Eye (tissue), 1 donor: Measurements from ENCODE around the gene TCF25.
A peak's percentile ranks its signal among the peaks of the same experiment; 100 is the strongest.
"Not testable (repeated sequence)": the region's sequence is repeated elsewhere in the genome, so short reads cannot be mapped to it uniquely, and the experiment has no call there.

Experiments
- DNase-seq: peaks from one replicate; pipeline ENCODE4 v3.0.0-alpha.2; 2015

The TCF25 gene

DNA sequence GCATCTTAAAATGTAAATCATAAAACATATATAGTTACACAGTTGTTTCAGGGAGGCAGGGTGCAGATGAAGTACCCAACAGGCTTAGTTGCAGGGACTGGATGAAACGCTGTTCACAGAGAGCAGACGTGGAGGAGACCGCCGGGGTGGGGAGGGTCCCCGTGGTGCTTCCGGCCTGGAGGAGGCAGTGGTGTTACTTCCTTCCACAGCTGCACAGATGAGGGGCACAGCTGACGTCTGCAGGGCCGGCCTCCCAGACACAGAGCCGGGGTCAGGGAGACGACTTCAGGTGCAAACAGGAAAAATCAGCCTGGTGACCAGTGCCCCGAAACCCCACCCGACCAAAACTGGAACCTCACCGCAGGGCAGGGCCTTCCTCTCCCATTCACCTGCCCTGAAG, 28.0 kb upstream of the TCF25 start:
- no peak for DNase-seq

DNA sequence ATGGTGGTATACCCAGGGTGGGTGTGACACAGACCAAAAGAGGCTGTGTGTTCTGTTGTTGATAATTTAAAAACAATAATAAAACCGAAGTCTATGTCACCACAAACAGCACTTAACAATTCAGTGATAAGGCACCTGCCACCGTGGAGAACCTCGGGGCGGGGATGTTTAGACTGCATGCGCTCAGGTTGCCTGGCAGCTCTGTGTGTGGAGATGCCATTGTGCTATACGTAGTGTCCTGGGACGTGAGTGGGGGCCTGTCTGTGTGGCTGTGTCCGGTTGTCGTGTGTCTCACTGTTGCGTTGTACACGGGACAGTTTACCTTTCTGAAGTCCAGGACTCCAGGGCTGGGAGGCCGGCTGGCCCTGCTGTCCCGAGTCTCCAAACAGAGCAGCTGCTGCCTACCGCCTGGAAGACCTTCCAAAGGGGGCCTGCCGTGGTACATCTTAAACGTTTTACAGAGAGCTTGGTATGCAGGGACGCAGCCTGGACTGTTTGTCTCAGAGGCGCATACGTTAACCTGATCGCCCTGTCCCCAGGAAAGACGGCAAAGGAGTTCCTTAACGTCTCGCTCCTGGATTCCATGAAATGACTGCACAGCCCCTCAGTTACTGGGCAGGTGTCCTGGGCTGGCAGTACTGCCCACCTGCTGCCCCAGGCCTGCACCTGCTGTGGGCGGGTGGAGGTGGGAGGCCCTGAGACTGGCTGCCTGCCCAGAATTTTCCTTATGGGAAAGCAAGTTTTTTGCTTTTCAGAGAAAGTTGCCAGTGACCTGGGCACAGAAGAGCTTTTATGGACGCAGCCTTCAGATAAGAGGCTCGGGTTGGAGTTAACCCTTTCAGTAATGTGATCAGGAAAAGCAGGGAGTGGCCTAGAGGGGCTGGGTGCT, 26.1 kb upstream of the TCF25 start:
- no peak for DNase-seq

DNA sequence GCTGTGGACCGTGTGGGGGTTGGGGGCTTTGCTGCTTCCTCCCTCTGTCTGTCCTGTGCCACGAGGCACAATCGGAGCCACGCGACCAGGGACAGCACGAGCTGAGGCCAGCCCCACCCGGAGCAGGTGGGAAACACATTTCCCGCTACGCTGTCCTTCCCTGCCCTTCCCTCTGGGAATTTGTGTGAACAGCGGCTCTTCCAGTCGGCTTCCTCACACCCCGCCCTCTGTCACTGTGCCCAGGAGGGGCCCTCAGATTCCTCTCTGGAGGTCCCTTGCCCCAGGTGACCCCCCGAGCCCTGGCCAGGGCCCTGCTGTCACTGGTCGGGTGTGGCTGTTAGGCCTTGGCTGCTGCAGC, 25.5 kb upstream of the TCF25 start:
- DNase-seq, result no peak

DNA sequence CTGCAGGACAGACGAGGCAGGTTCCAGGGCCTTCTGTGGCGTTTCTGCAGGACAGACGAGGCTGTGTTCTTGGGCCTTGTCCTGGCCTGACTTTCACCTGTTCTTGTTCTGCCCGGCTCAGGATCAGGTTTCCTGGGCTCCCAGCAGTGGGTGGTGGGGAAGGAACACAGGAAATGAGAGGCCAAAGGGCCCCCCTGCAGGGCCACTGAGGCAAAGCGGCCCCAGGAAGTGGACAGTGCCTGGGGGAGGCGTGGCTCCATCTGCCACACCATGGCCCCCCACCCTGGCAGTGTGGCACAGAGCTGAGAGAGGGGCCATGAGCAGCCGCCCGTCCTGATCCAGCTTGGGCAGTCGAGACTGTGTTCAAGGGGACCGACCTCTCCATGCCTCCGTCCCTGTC, 24.4 kb upstream of the TCF25 start:
- no peak for DNase-seq

DNA sequence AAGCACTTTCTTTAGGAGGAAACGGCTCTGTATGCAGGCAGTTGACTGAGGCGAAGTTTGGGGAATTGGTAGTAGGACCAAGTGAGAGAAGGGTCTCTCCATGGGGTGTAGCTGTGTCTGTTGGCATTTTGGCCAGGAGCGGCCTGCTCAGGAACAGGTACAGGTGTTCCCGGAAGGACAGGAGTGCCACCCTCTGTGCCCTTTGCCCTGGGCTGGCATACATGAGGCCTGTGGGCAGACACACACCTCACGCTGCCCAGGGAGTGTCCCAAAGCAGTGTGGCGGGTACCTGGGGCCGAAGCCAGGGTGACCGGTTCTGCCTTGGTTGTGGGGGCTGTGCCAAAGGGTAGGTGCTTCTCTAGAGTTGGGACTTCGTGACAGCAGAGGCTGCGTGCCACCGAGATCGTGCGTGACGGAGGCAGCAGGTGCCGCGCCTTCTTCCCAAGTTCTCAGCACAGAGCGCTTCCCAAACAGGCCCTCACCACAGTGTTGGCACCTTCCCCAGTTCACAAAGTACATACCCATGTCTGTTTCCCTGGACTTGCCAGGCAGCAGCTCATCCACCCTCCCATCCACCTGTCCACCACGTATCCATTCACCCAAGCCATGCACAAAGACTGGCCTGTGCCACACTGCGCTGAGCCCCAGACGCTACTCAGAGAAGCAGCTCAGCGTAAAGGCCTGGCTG, 19.9 kb upstream of the TCF25 start:
- DNase-seq, result no peak

DNA sequence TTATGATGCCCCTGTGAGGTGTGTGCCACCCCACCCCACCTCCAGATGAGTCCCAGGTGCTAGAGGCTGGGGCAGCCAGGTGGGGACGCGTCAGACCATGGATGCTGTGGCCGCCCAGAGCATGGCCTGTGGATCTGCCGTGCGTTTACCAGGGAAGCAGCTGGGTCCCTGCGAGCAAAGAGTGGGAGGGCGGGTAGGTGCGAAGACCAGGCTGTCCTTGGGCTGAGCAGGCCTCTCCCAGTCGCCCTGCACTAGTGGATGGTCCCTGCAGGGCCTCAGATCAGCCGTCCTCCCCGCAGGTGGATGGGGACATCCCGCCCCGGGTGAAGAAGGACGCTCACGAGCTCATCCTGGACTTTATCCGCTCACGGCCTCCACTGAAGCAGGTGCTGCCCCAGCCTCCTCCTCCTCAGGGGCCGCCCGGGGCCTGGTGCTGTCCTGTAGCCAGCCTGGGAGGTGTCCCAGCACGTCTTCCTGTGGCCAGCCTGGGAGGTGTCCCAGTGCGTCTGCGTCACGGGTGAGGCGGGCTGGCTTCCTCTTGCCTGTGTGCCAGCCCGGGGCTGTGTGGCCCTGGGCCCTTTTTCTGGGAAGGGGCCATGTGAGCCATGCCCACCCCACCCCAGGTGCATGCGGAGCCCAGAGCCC, 18.0 kb upstream of the TCF25 start:
- DNase-seq, result no peak

DNA sequence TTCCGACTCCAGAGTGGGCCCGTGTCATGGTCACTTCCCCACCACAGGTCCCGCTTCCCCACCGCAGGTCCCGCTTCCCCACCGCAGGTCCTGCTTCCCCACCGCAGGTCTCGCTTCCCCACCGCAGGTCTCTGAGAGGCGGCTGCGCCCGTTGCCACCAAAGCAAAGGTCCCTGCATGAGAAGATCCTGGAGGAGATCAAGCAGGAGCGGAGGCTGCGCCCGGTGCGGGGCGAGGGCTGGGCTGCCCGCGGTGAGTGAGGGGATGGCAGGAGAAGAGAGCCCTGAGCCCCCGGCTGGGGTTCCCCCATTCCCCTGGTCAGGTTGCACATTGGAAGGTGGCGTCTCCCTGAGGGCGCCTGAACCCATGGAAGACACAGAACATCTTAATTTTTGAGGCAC, 17.4 kb upstream of the TCF25 start:
- no peak for DNase-seq

DNA sequence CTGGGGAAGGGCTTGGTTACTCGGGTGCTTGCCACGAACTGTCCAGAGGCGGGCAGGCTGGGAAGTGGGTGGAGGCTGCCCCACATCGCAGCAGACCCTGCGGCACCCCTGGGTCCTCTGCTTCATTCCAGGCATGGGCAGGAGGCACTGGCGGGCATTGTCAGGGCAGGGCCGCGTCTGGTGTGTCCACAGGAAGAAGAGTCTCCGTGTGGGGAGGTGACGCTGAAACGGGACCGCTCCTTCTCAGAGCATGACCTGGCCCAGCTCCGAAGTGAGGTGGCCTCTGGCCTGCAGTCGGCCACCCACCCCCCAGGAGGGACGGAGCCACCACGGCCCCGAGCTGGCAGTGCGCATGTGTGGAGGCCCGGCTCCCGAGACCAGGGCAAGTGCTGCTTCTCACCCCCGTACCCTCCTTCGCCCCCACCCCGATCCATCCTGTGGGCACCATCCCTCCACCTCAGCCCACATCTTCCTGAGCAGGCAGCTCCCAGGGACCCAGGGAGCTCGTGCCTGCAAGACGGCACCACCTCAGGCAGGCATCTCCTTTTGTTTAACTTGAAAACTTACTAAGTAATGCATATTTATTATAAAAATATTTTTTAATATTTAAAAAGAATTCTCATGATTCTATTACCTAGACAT, 14.3 kb upstream of the TCF25 start:
- no peak for DNase-seq

DNA sequence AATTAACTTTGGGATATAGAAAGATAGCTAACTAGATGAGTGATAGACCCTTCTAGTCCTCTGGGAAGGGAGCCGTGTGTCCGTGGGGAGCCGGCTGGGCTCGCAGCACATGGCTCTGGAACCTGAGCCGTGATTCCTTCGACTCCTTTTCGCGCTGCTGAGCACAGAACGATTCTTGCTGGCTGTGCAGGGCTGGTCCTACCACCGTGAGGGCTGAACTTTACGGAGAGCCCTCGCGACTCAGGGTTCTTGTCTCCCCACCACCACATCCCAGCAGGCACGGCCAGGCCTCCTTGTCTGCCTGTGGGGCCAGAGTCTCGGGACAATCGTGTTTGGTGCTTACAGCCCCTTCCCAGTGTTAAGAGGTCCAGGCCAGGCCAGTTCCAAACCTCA, 13.8 kb upstream of the TCF25 start:
- DNase-seq, result no peak

DNA sequence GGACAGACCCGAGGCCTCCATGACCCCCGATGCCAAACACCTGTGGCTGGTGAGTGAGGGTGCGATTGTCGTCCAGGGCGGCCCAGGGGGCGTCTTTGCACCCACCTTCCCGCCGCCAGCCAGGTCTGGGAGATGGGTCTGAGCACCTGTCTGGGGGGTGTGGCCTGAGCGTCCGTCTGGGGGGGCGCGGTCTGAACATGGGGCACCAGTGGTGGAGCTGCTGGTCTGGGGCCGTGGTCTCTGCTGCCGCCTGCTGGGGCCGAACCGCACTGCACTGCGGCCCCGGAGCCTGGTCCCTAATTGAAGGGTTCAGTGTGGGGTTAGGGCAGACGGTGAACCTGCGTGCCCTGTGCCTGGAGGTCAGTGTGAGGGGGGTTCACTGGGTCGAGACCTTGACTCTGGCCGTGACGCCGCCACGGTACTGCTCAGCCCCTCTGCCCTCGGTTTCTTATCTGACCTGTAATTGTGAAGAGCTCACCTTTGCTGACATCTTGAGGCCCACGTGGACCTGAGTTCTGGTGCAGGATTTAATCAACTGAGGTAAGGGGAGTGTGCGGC, 12.6 kb upstream of the TCF25 start:
- DNase-seq, result peak; percentile 63

DNA sequence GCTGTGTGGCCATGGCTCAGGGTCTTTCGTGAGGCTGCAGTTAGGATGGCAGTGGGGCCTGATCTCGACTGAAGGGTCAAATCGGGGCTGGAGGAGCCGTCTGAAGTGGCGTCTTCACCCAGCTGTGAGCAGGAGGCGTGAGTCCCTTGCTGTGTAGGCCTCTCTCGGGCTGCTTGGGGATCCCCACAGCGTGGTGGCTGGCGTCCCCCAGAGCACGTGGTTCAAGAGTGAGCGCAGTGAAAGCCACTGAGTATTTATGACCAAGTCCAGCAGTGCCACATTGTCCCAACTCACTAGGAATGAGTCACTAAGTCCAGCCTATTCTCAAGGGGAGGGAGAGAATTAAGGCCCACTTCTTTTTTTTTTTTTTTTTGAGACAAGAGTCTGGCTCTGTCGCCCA, 11.7 kb upstream of the TCF25 start:
- no peak for DNase-seq

DNA sequence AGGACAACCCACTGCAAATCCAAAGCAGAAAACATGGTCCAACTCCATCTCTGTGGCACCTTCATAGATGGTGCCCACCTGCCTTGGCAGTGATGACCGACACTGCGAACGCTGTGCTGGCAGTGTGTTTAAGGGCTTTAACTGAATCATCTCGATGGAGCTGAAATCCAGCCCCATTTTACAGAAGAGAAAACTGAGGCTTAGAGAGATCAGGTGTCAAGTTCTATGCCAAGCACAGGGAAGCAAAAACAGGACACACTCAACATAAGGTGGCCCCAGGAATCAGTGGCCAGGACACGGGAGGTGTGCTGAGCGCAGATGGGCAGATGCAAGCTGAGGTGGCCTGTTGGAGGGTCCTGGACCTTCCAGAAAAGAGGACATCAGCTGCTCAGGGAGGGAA, 10.7 kb upstream of the TCF25 start:
- DNase-seq, result no peak

DNA sequence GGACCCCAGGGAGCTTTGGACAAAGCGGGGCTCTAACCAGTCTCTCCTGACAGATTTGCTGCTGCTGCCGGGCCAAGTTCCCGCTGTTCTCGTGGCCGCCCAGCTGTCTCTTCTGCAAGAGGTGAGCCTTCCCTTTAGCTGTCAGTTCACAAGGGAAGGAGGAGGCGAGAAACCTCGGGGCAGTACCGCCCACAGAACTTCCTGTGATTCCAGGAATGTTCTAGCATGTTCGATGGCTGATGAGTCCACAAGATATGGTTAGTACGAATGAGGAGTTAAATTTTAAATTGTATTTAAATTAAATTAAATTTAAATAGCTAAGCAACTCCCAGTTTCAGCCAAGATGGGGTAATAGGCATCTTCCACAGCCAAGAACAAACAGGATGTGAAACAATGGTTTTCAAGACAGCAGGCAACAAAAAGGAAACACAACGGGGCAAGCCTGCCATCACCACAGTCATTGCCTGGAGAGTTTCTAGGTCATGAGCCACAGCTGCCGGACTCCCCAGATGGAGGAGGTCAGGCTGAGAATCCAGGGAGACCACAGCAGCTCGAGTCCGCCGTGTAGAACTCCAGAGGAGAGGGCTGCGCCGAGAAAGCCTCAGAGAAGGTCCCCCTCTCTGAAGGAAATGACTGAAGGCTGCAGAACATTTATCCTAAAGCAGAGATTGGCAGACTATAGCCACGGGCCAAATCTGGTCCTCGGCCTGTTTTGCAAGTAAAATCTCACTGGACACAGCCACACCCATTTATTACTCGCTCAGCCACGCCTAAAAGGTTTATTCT, 9.5 kb upstream of the TCF25 start:
- DNase-seq, result peak; percentile 33

DNA sequence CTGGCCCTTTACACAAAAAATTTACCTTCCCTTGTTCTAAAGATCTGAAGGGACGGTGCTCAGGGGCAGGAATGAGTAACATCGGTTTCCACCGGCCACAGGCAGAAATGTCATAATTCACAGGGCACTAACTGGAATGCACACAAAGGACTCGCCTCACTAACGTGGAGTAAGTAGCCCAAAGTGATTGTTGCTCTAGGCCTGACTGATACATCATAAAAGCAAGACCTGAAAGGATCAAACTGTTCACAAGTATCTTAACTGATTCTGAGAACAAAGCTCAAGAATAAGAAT, 8.9 kb upstream of the TCF25 start:
- DNase-seq, result no peak

DNA sequence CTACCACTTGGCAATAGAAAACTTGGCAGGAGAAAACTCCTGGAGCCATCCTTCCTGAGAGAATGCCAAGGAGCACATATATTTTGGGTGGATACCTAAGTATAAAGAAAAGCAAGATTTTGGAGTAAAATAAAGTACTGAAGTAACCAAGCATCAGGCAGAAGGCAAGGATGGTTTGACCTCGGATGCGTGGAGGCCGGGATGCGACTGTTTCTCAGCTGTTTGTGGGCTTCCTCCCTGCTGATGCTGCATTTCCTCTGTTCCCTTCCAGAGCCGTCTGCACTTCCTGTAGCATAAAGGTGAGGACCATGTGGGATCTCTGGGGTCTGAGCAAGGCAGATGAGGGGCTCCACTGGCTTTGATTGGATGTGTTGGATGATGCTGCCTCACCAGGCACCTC, 5.5 kb upstream of the TCF25 start:
- no peak for DNase-seq

DNA sequence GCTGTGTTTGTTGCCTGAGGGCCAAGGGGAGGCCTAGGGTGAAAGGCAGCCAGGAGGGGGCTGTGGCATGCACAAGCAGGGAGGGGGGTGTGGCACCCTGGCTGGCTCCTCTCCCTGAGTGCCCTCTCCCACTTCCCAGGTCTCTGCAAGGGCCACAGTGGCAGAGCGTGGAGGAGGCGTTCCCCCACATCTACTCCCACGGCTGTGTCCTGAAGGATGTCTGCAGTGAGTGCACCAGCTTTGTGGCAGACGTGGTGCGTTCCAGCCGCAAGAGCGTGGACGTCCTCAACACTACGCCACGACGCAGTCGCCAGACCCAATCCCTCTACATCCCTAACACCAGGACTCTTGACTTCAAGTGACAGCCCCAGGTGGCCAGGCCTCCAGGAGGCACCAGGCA, 3.5 kb upstream of the TCF25 start:
- no peak for DNase-seq

DNA sequence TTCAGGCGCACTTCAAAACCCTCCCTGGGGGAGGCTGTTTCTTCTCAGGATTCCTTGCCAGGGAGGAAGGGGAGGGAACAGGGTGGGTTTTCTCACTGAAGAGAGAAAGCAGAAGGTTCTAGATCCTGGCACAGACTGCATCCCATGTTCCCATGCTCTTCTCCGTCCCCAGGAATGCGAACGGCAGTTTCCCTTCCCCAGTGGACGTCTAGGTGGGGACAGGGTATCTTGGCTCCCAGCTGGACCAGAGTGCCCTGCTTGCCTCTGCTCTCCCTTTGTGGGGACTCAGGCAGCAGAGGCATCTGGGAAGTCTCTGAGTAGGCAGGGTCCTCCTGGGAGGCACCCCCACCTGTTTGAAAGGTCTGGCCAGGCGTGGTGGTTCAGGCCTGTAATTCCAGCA, 3.0 kb upstream of the TCF25 start:
- DNase-seq, result no peak

DNA sequence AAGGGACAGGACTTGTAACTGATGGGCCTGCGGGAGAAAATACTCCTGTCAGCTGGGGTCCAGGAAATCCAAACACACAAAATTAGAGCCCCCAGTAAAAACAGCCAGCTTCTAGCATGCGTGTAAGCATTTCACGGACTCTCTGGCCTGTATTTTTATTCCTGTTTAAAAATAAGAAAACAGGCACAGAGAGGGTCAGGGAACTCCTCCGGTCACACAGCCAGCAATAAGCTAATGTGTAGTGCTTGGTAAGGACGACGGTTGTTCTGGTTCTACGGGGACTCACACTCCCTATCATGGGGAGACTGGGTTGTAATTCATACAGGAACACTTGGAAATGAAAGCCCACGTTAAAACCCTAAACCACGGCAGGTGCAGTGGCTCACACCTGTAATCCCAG, 1.5 kb upstream of the TCF25 start:
- DNase-seq, result no peak

DNA sequence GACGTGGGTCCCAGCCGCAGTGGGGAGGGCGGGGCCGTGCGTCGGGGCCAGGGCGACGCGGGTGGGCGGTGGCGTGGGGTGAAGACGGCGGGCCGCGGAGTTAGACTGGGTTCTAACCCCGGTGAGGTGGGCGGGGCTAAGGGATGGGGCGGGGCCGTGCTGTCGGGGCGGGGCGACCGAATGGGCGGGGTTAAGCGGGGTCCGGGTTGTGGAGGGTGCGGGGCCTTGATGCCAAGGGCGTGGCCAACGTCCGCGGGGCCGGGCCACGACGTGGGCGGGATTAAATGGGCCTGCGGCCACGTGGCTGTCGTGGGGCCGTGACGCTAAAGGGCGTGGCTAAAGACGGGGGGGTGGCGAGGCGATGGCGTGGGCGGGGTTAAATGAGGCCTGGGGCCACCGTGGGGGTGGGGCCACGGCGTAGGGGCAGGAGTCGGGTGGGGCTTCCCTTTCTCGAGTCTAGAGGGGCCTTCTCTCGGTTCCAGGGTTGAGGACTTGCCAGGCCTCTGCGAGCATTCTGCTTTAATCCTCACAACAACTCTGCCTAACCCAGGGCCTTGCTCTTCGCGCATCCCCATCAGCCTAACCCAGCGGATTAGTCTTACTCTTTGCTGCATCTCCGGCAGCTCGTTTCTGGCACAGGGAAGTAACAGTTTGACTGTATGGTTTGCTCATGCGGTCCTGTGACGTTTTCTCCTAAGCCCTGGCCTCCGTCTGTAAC, 739 bp downstream of the TCF25 start:
- DNase-seq, result peak; percentile 98

DNA sequence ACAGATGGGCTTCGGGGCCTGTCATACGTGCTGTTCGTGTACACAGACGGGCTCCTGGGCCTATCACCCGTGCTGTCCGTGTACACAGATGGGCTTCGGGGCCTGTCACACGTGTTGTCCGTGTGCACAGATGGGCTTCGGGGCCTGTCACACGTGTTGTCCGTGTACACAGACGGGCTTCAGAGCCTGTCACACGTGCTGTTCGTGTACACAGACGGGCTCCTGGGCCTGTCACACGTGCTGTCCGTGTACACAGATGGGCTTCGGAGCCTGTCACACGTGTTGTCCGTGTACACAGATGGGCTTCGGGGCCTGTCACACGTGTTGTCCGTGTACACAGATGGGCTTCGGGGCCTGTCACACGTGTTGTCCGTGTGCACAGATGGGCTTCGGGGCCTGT, 5.7 kb downstream of the TCF25 start:
- not testable (repeated sequence) for DNase-seq

DNA sequence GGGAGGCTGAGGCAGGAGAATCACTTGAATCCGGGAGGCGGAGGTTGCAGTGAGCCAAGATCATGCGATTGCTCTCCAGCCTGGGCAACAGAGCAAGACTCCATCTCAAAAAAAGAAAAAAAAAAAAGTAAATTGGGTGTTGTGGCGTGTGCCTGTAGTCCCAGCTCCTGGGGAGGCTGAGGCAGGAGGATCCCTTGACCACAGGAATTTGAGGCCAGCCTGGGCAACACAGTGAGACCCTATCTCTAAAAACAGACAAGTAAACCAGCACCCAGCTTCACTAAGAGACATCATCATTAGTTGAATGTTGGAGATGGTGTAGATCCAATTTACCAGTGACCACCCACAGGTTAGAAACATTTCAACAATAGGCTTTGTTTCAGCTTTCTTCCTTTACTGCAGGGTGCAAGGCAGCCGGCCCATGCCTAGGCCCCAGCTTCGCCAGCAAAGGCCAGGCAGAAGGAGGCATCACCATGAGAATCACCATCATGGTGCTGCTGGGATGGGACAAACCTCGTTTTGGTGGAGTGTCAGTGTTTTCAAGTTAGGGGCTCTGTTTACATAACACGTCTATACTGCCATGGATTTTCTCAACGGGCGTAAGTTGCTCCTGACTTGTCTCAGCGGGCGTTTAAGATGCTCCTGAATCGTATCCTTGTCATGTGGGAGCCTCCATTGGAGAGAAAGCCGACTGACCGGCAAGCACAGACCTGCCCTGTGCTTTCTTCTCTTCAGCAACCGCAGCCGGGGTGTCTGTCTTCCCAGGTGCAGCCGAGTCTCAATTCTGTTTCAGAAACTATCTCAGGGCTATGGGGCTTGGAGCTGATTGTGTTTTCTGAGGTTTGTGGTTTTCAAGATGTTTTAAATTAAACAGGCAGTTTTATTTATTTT, 7.3 kb downstream of the TCF25 start:
- no peak for DNase-seq
